Stimulated activated CD4-positive, alpha-beta T cell treated with anti-CD3 and anti-CD28 coated beads, Interleukin-15, amount 100 ng/mL, for 48 hours (primary cell): ENCODE data around the gene MYBL2.

ENCODE experiments used
- DNase-seq, 2 donors: peaks; one replicate each; pipeline ENCODE4 v3.0.0-alpha.2; 2020; ENCODE audit warnings: low read depth in 2 of 2

The MYBL2 gene

DNA sequence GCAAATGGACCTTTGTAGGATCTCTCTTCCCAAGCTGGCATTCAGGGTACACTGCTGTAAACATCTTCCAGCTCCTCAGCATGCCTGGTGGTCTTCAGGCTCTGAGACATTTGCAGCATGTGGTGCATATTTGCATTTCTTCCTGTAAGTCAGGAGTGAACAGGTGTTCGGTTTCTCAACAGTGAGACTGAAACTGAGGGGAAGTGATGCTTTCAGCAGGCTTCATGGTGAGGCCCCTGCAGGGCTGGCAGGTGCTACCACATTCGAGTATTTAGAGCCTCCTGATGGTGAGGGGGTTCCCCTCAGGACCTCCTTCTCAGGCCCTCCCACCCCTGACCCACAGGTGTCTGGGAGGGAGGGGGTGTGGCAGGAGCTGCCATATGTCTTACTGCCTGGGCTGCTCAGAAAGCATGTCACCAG is 15.1 kb downstream of the MYBL2 start:
- DNase-seq, result no peak

DNA sequence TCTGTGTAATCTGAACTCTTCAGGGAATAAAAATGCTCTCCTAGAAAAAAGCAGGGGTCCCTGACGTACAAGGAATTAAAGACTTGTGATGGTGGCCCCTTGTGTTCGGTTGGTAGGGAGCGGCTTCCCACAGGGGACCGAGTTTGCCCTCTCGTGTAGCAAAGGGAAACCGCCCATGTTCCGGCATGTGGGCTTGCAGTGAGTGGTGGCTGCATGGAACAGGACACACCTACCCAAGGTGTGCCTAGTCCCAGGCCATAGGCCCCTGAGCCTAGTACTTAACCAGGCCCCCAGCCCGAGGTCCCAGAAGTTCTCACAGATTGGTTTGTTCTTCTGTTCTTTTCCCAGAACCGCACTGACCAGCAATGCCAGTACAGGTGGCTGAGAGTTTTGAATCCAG is 15.5 kb downstream of the MYBL2 start:
- no peak for DNase-seq

DNA sequence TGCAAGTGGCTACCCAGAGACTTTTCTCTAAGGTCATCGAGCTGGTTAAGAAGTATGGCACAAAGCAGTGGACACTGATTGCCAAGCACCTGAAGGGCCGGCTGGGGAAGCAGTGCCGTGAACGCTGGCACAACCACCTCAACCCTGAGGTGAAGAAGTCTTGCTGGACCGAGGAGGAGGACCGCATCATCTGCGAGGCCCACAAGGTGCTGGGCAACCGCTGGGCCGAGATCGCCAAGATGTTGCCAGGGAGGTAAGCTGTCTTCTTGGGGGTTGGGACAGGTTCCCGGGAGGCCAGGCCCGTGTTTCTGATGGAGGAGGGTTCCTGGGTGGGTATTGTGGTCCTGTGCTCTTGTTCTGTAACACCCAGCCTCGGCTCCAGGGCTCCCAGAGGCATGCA is 19.9 kb downstream of the MYBL2 start:
- DNase-seq, result no peak

DNA sequence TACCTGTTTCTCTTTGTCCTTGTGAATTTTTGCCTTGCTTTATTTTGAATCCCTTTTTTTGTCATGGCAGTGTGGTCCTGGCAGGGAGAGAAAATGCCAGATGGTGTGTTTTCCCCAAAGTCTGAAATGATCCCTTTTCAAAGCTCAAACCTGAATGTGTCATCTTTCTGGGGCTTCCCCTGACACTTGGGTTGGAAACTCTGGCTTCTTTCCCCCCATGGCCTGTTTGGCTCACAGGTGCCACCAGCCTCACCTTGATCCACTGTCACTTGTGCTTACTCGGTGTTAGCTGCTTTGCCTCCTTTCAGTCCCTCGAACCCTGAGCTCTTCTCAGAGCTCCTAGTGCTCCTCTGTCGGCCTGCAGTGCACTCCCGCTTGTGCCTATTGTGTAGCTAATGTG is 22.3 kb downstream of the MYBL2 start:
- no peak for DNase-seq

DNA sequence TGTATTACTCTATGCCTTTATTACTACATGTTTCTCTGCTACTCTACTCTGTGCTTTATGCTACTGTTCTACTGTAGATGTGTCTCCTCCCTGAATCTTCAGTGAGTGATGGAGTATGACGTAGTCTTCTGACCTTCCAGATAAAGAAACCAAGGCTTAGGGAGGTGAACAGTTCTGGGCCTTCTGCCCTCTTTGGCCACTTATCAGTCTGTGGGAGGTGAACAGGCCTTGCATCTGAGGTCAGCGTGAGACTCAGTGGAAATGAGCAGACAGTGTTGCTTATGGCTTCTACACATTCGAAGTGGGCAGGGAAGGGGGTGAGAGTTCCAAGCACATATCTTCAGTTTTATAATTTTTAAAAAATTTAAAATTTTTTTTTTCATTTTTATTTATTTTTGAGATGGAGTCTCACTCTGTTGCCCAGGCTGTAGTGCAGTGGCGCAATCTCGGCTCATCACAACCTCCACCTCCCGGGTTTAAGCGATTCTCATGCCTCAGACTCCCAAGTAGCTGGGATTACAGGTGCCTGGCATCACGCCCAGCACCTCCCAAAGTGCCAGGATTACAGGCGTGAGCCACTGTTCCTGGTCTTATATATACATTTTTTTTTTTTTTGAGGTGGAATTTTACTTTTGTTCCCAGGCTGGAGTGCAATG is 24.2 kb downstream of the MYBL2 start:
- DNase-seq, result no peak

DNA sequence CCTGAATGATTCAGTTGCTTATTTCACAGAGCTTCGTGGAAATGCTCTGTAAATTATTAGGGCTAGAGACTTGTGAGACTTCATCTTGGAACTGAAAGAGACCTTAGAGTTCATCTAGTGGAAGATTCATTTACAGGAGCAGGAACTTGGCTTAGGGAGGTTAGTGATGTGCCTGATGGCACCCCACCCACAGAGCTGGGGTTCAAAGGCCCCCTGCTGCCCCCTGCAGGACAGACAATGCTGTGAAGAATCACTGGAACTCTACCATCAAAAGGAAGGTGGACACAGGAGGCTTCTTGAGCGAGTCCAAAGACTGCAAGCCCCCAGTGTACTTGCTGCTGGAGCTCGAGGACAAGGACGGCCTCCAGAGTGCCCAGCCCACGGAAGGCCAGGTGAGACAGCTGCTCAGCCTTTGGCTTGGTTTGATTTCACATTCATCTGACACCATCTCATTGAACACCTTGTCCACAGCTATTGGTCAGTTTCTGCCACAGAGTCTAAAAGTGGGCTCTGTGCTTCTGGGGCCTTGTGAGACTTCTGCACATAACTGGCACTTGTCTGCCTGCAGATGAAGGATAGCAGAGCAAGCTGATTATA is 25.1 kb downstream of the MYBL2 start:
- DNase-seq, result peak; percentile 35 to 45

DNA sequence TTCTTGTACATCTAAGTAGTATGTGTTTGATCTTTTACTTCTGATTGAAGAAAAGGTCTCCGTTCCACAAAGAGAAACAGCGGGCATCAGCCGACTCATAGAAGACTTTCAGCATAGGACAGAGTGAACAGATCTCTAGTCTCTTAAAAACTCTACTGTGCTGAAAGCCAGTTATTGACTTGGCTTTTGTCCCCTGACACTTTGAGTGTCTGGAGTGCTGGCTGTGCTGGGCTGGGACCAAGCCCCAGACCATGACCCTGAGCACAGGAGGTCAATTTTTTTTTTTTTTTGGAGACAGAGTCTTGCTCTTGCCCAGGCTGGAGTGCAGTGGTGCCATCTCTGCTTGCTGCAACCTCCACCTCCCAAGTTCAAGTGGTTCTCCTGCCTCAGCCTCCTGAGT is 27.8 kb downstream of the MYBL2 start:
- no peak for DNase-seq

DNA sequence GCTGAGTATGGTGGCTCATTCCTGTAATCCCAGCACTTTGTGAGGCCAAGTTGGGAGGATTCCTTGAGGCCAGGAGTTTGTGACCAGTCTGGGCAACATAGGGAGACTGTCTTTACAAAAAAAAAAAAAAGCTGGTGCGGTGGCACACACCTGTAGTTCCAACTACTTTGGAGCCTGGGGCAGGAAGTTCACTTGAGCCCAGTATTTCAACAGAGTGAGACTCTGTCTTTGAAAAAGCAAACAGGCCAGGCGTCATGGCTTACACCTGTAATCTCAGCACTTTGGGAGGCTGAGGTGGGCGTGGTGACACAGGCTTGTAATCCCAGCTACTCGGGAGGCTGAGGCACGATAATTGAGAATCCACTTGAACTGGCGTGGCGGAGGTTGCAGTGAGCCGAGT is 28.7 kb downstream of the MYBL2 start:
- DNase-seq, result no peak

DNA sequence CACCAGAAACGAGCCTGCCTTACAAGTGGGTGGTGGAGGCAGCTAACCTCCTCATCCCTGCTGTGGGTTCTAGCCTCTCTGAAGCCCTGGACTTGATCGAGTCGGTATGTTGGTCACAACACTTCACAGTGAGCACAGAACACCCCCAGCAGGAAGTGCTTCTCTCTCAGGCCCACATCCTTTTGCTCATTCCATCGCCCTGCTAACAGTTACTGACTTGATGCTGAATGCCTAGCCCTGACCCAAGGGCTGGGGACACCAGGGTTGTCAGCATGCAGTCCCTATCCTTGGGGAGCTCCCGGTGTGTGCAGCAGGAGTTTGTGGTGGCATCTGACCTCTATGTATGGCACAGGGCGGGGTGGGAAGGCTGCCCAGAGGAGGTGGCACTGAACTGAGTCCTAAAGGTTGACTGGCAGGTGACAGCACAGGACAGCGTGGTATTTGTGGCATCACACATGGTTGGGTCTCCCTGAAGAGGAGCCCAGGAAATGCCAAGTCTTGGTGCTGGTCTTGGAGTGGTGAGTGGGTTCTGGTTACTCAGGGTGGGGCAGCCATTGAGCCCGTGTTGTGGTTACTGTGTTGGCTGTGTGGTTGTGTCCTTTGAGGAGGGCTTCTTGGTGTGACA is 33.1 kb downstream of the MYBL2 start:
- no peak for DNase-seq

DNA sequence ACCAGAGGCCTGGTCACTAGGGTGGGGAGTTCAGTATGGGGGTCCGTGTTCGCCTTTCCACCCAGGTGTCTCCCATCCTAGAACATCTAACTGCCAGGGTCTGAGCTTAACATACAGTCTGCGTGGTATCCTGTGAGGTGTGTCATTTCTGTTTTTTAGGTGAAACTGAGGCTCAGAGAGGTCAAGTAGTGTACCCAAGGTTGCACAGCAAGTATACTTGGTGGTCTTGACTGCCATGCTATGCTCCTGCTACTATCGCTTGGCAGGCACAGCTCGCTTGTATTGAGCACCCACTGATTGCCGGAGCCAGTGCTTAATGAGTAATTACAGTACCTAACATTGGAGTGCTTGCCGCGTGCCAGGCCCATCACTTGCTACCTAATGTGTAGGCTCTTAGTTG is 33.7 kb downstream of the MYBL2 start:
- DNase-seq, result no peak

DNA sequence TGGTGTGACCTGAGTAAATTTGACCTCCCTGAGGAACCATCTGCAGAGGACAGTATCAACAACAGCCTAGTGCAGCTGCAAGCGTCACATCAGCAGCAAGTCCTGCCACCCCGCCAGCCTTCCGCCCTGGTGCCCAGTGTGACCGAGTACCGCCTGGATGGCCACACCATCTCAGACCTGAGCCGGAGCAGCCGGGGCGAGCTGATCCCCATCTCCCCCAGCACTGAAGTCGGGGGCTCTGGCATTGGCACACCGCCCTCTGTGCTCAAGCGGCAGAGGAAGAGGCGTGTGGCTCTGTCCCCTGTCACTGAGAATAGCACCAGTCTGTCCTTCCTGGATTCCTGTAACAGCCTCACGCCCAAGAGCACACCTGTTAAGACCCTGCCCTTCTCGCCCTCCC is 35.6 kb downstream of the MYBL2 start:
- DNase-seq, result no peak

DNA sequence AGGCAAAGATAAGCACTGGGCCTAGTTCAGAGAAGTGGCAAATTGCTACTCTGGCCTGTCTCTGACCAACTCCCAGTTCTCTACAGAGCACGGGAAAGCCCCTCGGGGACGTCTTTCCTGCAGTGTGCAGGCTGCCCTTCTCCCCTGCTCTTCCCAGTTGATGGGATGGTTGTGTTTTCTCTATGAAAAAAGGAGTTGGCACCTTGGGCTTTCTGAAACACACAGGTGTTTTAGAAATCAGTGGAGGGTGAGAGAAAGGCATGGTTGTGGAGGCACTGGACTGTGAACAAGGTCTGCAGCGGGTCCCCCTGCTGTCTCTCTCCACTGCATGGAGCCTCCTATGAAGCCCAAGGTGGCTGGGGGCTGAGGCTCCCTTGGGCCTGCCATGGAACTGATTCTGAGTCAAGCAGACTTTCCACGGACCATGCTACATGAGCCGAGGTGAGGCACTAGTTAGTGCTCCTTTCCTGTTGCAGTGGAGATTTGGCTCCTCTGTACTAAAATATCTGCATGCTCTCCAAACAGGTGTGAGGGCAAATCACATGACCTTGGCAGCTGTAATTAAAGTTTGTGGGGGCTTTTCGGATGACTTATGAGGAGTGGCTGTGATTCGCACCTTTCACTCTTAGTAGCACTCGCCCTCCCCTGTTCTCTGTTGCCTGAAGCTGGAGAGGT is 43.6 kb downstream of the MYBL2 start:
- no peak for DNase-seq

DNA sequence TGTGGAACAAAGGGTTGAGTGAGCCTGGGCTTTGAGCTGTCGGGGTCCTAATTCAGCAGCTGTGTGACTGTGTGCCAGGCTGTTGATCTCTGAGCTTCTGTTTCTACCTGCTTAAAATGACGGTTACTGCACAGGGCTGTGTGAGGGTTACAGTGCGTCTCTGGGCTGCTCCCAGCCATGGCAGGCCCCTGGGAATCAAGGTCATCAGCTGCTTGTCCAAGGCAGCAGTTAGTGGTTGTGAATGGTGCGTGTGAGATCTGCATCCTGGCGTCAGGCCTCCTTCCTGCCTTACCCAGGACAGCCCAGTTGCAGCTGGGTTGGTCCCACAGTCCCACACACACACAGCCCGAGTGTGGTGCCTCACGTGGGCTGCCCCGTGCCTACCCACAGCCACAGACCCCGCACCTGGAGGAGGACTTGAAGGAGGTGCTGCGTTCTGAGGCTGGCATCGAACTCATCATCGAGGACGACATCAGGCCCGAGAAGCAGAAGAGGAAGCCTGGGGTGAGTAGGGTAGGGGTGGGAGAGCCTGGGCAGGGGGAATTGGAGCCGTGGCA is 44.3 kb downstream of the MYBL2 start:
- no peak for DNase-seq

DNA sequence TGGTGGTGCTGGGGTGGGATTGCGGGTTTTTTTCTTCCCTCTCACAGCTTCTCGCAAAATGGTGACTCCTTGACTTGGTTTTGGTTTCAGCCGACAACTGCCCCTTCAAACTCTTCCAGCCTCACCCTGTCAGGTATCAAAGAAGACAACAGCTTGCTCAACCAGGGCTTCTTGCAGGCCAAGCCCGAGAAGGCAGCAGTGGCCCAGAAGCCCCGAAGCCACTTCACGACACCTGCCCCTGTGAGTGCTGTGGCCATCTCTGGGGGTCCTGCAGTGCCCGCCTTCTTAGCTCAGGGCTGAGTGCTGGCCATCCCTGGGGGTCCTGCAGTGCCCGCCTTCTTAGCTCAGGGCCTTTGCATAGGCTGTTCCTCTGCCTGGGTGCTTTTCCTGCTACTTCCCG is 48.1 kb downstream of the MYBL2 start:
- no peak for DNase-seq

DNA sequence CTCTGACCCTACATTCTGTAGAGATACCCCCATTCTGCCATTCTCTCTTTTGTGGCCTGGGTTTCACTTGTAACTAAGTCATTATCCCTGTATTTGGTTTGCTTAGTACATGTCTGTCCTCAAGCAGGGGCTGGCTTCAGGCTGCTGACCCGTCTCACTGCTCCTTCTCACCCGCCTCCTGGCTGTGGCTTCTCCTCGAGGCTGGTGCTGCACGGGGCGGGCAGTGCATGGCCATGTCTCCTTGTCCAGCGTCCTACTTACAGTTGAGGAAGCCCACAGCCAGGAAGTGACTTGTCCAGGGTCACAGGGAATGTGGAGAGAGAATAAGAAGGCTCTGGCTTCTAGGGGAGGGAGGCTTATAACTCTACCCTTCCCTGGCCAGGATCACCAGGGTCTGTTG is 48.6 kb downstream of the MYBL2 start:
- DNase-seq, result no peak

DNA sequence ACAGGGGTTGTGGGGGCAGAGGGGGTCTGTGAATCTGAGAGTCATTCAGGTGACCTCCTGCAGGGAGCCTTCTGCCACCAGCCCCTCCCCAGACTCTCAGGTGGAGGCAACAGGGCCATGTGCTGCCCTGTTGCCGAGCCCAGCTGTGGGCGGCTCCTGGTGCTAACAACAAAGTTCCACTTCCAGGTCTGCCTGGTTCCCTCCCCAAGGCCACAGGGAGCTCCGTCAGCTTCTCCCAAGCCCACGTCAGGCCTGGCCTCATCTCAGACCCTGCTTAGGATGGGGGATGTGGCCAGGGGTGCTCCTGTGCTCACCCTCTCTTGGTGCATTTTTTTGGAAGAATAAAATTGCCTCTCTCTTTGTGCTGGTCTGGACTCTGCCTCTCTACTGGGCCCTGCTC is 49.2 kb downstream of the MYBL2 start:
- DNase-seq, result no peak

DNA sequence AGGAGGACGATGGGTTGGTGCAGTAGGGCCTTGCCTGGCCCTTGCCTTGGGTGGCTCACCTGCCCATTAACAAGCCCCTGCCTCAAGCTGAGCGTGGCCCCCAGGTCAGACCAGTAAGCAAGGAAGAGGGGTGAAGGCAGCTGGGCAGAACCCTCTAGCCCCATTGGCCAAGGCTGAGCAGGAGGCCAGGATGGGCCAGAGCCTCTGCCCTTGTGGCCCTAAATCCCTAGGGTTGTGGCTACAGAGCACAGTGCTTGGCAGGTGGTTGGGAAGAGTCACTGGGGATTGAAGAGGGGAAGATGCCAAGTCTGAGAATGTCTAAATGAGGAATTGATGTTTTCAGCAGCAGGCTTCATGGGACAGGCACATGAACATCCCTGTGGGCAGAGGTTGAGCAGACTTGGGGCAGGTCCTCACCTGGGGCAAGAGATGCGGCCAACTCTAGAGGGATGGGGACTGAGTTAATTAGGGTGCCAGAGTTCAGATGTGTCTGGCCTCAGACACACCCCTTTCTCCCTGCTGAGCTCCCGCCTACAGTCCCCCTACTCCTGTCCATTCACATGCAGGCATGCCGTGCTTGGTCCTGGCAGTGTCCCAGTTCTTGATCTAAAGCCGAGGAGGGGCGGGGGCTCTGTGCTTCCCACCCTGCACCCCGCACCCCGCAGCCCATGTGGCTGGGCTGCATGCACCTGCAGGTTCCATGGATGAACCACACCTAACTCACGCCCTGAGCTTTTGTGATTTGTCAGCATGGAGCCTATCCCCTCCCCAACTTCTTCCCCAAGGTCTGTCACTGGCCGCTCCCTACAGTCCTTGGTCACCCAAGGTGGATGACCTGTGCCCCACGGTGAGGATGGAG is 50.1 kb downstream of the MYBL2 start:
- DNase-seq, result no peak

DNA sequence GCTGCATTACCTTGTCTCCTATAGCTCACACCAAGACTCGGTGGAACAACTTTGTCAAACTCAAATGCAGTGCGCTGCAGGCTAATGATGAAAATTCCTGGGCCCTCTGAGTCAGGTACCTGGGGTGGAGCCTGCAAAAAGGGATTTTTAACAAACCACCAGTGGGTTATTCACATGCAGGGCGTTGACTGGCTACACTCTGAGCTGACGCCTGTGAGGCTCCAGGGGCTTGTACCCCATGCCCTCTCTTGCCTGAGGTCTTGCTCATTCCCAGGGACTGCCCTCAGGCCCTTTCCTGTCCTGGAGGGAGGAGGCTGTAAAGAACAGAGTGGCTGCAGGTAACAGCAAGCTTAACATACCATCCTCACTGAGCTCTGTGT is 50.7 kb downstream of the MYBL2 start:
- DNase-seq, result no peak

DNA sequence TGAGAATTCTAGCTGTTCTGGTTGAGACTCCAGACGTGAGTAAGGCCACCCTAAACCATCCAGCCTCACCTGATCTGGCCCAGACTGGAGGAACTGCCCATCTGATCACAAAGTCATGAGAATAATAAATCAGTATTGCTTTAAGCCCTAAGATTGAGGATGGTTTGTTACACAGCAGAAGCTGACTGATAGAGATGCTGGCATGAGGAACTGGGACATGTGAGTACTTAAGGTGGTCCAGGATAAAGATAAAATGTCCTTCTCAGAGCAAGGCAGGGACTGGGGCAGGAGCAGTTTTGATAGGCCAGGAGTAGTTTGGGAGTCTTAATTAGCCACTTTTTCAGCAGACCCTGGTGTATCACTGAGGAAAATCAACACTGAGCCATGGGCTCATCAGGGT is 53.1 kb downstream of the MYBL2 start:
- DNase-seq, result no peak

DNA sequence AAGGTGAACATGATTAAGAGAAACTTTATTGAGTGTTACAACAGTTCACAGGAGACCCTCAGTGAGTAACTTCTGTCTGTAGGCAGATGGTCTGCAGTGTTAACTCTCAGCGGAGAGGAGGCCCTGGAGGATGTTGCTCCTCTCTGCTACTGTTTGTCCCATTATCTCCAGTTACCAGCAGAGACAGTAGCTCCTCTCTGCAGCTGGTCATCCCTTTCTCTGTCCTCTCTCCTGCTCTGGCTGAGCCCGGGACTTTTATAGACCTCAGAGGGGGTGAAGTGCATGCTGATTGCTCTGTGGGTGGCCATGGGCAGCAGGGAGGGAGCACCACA is 54.1 kb downstream of the MYBL2 start:
- no peak for DNase-seq

DNA sequence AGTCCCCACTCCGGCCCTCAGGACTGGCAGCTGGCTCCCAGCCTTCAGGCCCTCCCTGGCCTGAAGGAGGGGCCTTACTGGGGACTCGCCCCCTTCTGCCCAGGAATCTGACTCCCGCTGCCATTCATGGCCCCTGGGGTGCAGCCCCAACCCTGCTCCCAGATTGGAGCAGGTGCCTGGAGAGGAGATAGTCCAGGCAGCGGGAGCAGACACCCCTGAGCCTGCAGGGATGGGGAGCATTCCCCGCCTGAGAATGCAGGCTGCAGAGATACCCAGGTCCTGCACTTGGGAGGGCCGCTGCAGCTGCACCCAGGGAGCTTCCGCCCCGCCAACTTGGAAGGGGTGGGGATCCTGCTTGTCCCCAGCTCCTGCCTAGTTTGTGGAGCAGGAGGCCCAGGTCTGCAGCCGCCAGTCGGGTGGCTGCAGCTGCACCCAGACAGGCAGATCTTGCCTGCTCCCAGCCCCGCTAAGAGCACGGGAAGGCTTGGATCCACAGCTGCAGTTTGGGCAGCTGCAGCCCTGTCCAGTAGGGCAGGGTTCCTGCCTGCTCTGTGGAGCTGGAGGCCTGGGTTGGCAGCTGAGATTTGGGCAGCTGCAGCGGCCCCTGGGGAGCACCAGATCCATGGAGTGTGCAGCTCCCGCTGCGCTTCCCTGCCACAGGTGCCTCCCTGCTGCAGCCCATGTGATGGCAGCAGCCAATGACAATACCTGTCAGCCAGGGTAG is 54.7 kb downstream of the MYBL2 start:
- no peak for DNase-seq
